GM13977 (cell line): Measurements from ENCODE around the gene NTSR1.

ENCODE experiments used
- DNase-seq: peaks from one replicate; pipeline ENCODE4 v3.0.0; 2012; ENCODE audit warnings: low spot score
- CTCF ChIP-seq: IDR thresholded peaks from 2 replicates; pipeline ENCODE4 v1.5.1; 2012; ENCODE audit warnings: mild to moderate bottlenecking, control low read depth; ENCODE audit not compliant: insufficient read depth; ENCODE audit errors: extremely low read depth, missing control alignments
- in situ Hi-C: fragments of 300-500 bp; cut with MboI; formaldehyde crosslinking; loops from one replicate; pipeline ENCODE4 v1.12.0; 2022; ENCODE audit warnings: low sequenced_read_pairs, low pct_unique_long_range_greater_than_20kb, mixed read lengths, inconsistent platforms; ENCODE audit not compliant: unreplicated experiment

The NTSR1 gene

GRCh38 chr20:62693524-62693922 lies 15.1 kb upstream of the NTSR1 start:
- no peak for DNase-seq
- in situ Hi-C loops: no loop called here
- TF ChIP-seq CTCF: no peak

GRCh38 chr20:62694106-62694505 lies 14.5 kb upstream of the NTSR1 start:
- in situ Hi-C loops: no loop called here
- no peak for TF ChIP-seq CTCF
- no peak for DNase-seq

GRCh38 chr20:62694868-62695267 lies 13.8 kb upstream of the NTSR1 start:
- in situ Hi-C loops: no loop called here
- DNase-seq: no peak

GRCh38 chr20:62695448-62696414 lies 12.9 kb upstream of the NTSR1 start:
- in situ Hi-C loops: no loop called here
- DNase-seq: no peak
- TF ChIP-seq CTCF: no peak

More at GRCh38 chr20:62694868-62695267, 13.8 kb upstream of the NTSR1 start:
- no peak for TF ChIP-seq CTCF

- in situ Hi-C loops: no loop called here
- DNase-seq: no peak
- TF ChIP-seq CTCF: no peak
Measured at GRCh38 chr20:62696434-62696957, 12.1 kb upstream of the NTSR1 start.

GRCh38 chr20:62696989-62697388 lies 11.6 kb upstream of the NTSR1 start:
- in situ Hi-C loops: no loop called here
- DNase-seq: no peak
- no peak for TF ChIP-seq CTCF
